OCI-LY1 (cell line): ENCODE data around the gene ZNF536.

Experiments used
- CTCF ChIP-seq: fragments of 200-600 bp; sonication (generic), shearing (Covaris generic); IDR thresholded peaks from 2 replicates; pipeline ENCODE4 v1.5.1; 2017; ENCODE audit warnings: mild to moderate bottlenecking, antibody characterized with exemption, low read length, moderate library complexity, mixed read lengths
- EZH2 ChIP-seq: fragments of 200-600 bp; sonication (generic), shearing (Covaris generic); IDR thresholded peaks from 2 replicates; pipeline ENCODE4 v1.8.0; 2017; ENCODE audit warnings: borderline replicate concordance, mixed run types, mild to moderate bottlenecking, antibody characterized with exemption, low read length, moderate library complexity, mixed read lengths

GRCh38 chr19:30567536-30568232 is 195.5 kb downstream of the ZNF536 start:
- TF ChIP-seq CTCF (no peak), EZH2 (no peak)
